Skeletal muscle tissue (tissue), 4 donors: ENCODE measurements around the gene ZGLP1. TPM values are rescaled to one million over a fixed set of nuclear protein-coding genes. Genes with fewer than 3 reads are reported as not detected.
"Not testable (repeated sequence)": the region's sequence is repeated elsewhere in the genome, so short reads cannot be mapped to it uniquely, and the experiment has no call there.

Experiments used
- H3K27ac ChIP-seq: one replicate; pipeline ENCODE4 v1.7.0; 2013; ENCODE audit warnings: mild to moderate bottlenecking, low read depth, low read length, inconsistent platforms
- H3K27me3 ChIP-seq, 3 donors: one replicate each; pipeline ENCODE4 v1.7.0; 2013; ENCODE audit warnings: low read length in 3 of 3; ENCODE audit not compliant: control insufficient read depth in 3 of 3, insufficient read depth in 3 of 3
- H3K36me3 ChIP-seq, 3 donors: one replicate each; pipeline ENCODE4 v1.7.0; 2013; ENCODE audit warnings: low read length in 3 of 3; ENCODE audit not compliant: control insufficient read depth in 3 of 3, insufficient read depth in 3 of 3
- H3K4me1 ChIP-seq, 3 donors: one replicate each; pipeline ENCODE4 v1.7.0; 2013; ENCODE audit warnings: low read length in 3 of 3, mild to moderate bottlenecking in 3 of 3; ENCODE audit not compliant: control insufficient read depth in 3 of 3, insufficient read depth in 3 of 3
- H3K4me3 ChIP-seq, 3 donors: one replicate each; pipeline ENCODE4 v1.7.0; 2013; ENCODE audit warnings: low read length in 3 of 3
- H3K9ac ChIP-seq, 3 donors: one replicate each; pipeline ENCODE4 v1.7.0; 2013; ENCODE audit warnings: low read length in 3 of 3, mild to moderate bottlenecking in 3 of 3, moderate library complexity in 2 of 3, low read depth in 1 of 3
- H3K9me3 ChIP-seq, 3 donors: one replicate each; pipeline ENCODE4 v1.7.0; 2013; ENCODE audit warnings: low read length in 3 of 3; ENCODE audit not compliant: control insufficient read depth in 3 of 3
- total RNA-seq: library from RNA; depleted of rRNA; stranded (reverse); fragments of >200 nt; gene quantifications from one replicate; pipeline ENCODE4 v1.2.3, GENCODE V29; 2014
- donor health status: Osteomylitis.

ZGLP1 gene
- total RNA-seq, 1 donor from 2014 or later = 1.0 TPM

DNA sequence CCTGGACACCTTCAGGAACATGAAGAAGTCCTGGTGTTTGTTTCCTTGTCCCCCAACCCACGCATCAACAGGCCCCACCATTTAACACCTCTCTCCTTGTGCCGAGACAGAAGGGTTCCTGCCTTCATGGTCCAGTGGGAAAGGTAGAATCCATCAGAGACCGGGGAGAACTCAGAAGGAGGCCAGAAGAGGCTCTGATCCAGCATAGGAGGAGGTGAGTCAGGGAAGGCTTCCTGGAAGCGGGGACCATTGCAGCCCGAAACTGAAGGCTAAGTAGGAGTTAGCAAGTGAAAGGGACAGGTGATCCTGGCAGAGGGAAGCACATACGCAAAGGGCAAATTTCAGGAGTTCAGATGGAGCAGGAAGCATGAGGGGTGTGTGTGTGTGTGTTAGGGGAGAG is 29.3 kb upstream of the ZGLP1 start:
- no peaks in the 10 kb centered on the region for H3K27me3 ChIP-seq
- H3K9ac ChIP-seq = no peak overlapping the region
- peaks cover 7 to 12% (median 8%) of the 10 kb centered on the region in 3 donors for H3K4me1 ChIP-seq
- no peak overlapping the region for H3K27ac ChIP-seq
- no peaks in the 10 kb centered on the region for H3K9me3 ChIP-seq
- peak overlapping the region in 1 of 3 donors; percentile 14 for H3K4me3 ChIP-seq
- no peaks in the 10 kb centered on the region for H3K36me3 ChIP-seq

DNA sequence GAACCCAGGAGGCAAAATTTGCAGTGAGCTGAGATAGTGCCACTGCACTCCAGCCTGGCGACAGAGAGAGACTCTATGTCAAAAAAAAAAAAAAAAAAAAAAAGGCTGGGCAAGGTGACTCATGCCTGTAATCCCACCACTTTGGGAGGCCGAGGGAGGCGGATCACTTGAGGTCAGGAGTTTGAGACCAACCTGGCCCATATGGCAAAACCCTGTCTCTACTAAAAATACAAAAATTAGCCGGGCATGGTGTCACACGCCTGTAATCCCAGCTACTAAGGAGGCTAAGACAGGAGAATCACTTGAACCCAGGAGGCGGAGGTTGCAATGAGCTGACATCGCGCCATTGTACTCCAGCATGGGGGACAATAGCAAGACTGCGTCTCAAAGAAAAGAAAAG is 27.1 kb upstream of the ZGLP1 start:
- H3K4me1 ChIP-seq = peaks cover 21 to 32% (median 23%) of the 10 kb centered on the region in 3 donors

DNA sequence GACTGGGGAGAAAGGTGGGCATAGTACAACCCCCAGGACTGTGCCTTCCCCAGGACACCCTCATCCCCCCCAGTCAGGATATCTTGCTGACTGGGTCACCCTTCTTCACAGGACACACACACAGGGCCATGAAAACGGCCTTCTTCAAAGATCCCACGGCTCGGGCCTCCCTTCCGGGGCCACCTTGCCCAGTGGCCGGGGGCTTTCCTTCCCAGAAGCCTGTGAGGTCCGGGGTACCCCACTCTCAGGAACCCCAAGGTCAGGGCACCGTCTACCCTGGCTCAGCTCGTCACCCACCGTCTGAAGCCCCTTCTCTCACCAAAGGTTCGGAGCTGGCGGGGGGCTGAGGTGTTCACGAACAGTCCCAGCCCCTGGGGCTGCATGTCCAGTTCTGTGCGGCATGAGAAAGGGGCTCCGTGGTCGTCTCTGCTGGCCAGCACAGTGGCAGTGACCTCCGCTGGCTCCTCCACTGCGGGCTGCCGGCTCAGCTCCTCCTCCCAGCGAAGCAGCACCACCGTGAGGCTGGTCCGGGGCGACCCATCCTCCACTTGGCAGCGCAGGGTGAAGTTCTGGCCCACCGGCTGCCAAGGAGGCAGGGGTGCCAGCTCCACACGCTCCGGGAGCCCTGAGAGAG is 25.9 kb upstream of the ZGLP1 start:
- Histone ChIP-seq H3K27ac (no peak overlapping the region), H3K27me3 (no peaks in the 10 kb centered on the region), H3K9ac (peak overlapping the region in 1 of 3 donors; percentile 87), H3K9me3 (no peaks in the 10 kb centered on the region), H3K36me3 (peaks cover 0 to 1% (median under 1%) of the 10 kb centered on the region in 3 donors), H3K4me1 (peaks cover 21 to 34% (median 24%) of the 10 kb centered on the region in 3 donors), H3K4me3 (peak overlapping the region in 2 of 3 donors; percentile 92 to 96)

More for the DNA sequence above, 27.1 kb upstream of the ZGLP1 start:
- H3K27ac ChIP-seq, H3K36me3 ChIP-seq, H3K27me3 ChIP-seq, H3K9me3 ChIP-seq, H3K9ac ChIP-seq, H3K4me3 ChIP-seq: not testable (repeated sequence)

DNA sequence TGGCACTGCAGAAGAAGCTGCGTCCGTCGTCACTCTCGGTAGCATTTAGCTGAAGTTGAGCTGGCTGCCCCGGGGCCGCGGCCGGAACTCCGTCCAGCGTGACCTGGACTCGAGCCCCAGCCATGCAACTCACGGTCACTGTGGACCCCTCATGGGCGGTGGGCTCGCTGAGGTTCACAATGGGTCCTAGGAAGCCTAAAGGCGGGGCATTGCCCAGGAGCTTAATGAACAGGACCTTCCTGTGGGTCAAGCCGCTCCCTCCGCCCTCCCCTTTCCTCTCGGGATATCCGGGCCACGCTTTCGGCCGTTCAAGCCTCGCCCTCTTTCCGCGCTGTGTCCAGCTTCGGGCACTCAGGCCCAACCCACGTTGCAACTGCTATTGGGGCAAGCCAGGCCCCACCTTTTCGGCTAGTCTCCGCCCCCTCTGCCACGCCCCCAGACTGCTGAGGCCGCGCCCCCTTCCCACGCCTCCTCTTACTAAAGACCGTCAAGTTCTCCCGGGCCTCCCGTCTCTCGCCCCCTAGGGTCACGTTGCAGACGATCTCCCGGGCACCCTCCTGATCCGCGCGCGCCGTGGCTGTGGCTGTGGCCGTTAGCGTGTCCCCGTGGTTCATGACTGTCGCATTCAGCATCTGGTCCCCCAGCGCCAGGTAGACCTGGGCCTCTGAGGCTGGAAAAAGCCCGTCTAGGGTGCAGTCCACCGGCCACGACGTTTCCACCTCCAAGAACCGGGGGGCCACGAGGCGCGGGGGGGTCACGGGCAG is 25.2 kb upstream of the ZGLP1 start:
- Histone ChIP-seq H3K27ac (peak overlapping the region; percentile 62), H3K4me1 (peaks cover 21 to 34% (median 24%) of the 10 kb centered on the region in 3 donors), H3K27me3 (no peaks in the 10 kb centered on the region), H3K4me3 (peak overlapping the region; percentile 70 to 96 (median 92)), H3K9ac (peak overlapping the region; percentile 63 to 87 (median 68)), H3K36me3 (peaks cover 3 to 6% (median 6%) of the 10 kb centered on the region in 3 donors), H3K9me3 (no peaks in the 10 kb centered on the region)

DNA sequence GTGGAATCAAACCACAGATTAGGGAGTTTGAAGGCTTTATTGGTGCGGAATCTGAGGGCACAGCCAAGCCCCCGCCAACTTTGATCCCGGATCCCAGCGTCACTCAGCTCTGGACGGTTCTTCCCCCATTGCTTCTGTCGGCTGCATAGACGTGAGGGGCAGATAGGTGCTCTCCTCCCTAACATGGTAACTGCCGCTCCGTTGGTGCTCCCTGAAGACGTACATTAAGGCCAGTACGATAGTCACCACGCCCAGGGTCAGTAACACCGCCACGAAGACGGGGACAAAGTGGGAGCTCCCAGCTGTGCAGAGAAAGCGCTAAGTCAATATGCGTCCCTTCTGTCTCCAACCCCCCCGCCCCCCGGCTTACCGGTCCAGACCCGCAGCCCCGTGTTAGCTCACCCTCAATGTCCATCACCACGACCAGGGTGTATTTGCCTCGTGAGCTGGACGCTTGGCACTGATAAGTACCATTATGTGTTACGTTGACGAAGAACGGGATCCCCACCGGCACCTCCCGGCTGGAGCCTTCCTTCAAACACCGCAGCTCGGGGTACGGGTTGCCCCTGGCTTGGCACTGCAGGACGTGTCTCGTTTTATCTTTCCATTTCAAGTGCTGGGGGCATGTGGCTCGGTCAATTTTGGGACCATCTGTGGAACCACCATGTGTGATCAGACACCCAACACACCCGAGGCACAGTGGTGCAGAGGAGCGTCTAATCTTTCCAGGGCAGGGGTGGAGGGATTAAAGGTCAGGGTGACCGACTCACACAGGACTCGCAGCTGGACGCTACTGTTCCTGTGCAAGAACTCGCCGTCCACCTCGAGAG is 24.4 kb upstream of the ZGLP1 start:
- peaks cover 21 to 34% (median 24%) of the 10 kb centered on the region in 3 donors for H3K4me1 ChIP-seq
- no peaks in the 10 kb centered on the region for H3K27me3 ChIP-seq
- peak overlapping the region; percentile 93 for H3K27ac ChIP-seq
- H3K36me3 ChIP-seq = peaks cover 9 to 14% (median 11%) of the 10 kb centered on the region in 3 donors
- peak overlapping the region; percentile 63 to 87 (median 68) for H3K9ac ChIP-seq
- no peaks in the 10 kb centered on the region for H3K9me3 ChIP-seq
- peak overlapping the region; percentile 70 to 96 (median 92) for H3K4me3 ChIP-seq

DNA sequence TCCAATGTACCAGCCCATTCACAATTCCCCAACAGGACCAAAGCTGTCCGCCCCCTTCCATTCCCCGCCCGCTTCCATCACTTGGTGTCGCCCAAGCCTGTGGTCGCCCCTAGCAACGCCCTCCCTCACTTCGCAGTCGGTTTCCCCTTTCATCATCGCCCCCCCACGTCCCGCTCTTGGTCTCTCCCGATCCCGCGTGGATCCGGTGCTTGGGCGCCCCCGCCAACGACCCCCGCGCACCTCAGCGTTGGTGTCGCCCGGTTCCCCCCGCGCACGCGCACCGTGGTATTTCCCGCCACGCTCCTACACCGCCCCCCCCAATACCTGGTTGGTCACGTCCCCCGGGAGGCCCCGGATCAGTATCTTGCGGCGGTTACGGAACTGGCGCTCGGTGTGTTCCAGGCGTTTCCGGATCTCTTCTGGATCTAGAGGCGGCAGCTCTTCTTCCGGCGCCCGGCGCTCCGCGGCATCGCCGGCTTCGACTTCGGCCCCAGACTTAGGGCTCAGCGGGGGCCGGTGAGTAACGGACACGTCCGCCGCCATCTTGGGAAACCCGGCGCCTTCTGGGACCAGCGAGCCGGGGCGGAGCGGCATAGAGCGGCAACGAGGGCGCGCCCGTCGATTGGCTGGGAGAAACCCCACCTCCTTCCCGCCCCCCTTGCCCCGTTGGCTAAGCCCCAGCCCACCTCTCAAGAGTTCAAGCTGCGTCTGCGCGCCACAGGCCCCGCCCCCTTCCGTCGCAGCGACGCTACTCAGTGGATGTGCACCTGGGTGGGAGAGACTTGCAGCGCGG is 23.5 kb upstream of the ZGLP1 start, which contains the start of gene RAVER1:
Gene RAVER1 (minus strand): TSS at position 565 of the 793 bp plus-strand sequence. CDS start 22 bp downstream, at position 543.
- no peaks in the 10 kb centered on the region for H3K9me3 ChIP-seq
- H3K36me3 ChIP-seq = peaks cover 15 to 22% (median 19%) of the 10 kb centered on the region in 3 donors
- peak within 1 kb of the TSS; percentile 83 to 96 (median 95) for H3K4me3 ChIP-seq
- peak within 1 kb of the TSS; percentile 89 to 93 (median 91) for H3K9ac ChIP-seq
- H3K27ac ChIP-seq = peak within 1 kb of the TSS; percentile 93
- H3K27me3 ChIP-seq = no peaks in the 10 kb centered on the region
- peaks cover 21 to 34% (median 24%) of the 10 kb centered on the region in 3 donors for H3K4me1 ChIP-seq

DNA sequence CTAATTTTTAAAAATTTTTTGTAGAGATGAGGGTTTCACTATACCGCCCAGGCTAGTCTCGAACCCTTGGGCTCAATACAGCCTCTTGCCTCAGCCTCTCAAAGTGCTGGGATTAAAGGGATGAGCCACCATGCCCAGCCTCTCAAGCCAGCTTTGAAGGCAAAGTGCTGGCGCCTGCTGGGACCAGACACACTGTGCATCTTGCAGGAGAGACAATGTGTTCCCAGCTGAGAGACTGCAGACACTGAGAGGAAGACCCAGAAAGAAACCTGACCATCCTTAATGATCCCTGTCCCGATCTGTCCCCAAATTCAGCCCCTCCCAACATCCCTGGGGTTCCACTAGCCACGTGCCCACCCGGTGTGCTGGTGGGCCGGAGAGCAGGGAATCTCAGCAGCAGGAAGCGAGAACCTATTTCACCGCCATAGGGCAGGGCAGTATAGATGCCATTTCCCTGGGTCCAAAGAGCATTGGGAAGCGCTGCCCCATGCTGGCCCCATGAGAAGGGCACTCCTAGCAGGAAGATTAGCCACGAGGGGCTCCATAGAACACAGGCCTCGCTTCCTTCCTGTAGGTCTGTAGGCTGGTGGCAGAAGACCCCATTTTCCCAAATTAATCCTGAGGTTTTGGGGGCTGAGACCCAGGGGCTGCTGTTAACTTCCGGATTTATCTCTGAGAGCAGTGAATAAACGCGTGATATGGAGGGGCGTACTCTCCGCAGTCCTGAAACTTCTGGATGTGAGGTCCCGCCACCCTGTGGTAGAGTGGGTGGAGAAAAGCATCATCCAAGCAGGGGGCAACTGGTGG is 22.7 kb upstream of the ZGLP1 start:
- H3K27me3 ChIP-seq = no peaks in the 10 kb centered on the region

DNA sequence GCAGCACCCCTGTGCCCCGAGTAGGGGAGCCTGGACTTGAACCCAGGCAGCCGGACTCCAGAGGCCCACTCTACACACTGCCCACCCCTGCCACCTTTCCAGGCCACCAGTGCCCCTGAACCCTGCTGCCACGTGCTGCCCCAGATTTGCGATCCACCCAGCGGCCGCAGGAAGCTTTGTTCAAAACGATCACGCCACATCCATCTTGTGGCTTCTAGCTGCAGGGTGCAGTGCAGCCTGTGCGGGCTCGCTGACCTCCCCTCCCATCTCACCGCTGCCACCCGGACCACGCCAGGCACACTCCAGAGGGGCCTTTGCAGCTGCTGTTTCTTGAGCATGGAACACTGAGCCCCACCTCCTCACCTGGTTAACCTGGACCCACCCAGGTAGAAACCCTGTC is 19.9 kb upstream of the ZGLP1 start:
- no peak overlapping the region for H3K4me3 ChIP-seq
- H3K4me1 ChIP-seq = peaks cover 19 to 28% (median 23%) of the 10 kb centered on the region in 3 donors
- H3K36me3 ChIP-seq = peaks cover 38 to 48% (median 43%) of the 10 kb centered on the region in 3 donors
- H3K9me3 ChIP-seq = no peaks in the 10 kb centered on the region
- H3K27ac ChIP-seq = no peak overlapping the region
- H3K9ac ChIP-seq = no peak overlapping the region
- H3K27me3 ChIP-seq = no peaks in the 10 kb centered on the region

More for the DNA sequence above, 22.7 kb upstream of the ZGLP1 start:
- peak overlapping the region; percentile 83 to 96 (median 95) for H3K4me3 ChIP-seq
- H3K4me1 ChIP-seq = peaks cover 21 to 34% (median 24%) of the 10 kb centered on the region in 3 donors
- peaks cover 23 to 30% (median 27%) of the 10 kb centered on the region in 3 donors for H3K36me3 ChIP-seq
- peak overlapping the region; percentile 89 to 93 (median 91) for H3K9ac ChIP-seq
- no peaks in the 10 kb centered on the region for H3K9me3 ChIP-seq
- H3K27ac ChIP-seq = peak overlapping the region; percentile 93
